GM18505 (cell line): ENCODE data around the gene GJD2.

ENCODE experiments used
- ATAC-seq: cut with Tn5 transposase; IDR thresholded peaks from one replicate; pipeline ENCODE4 v1.9.1; 2021; ENCODE audit not compliant: unreplicated experiment
- POLR2A ChIP-seq: IDR thresholded peaks from 4 replicates; pipeline ENCODE4 v1.6.1; 2011; ENCODE audit warnings: borderline replicate concordance; ENCODE audit not compliant: insufficient read depth, insufficient read length; ENCODE audit errors: extremely low read depth

Gene GJD2

GRCh38 chr15:34759992-34760391 lies 5.2 kb upstream of the GJD2 start:
- no peak for ATAC-seq
- no peak for TF ChIP-seq POLR2A

- ATAC-seq, result no peak
- no peak for TF ChIP-seq POLR2A
Observed at GRCh38 chr15:34759347-34759746, 4.5 kb upstream of the GJD2 start.

- TF ChIP-seq POLR2A, result no peak
- ATAC-seq, result no peak
Observed at GRCh38 chr15:34757262-34757661, 2.5 kb upstream of the GJD2 start.

GRCh38 chr15:34755419-34755773 lies 598 bp upstream of the GJD2 start:
- TF ChIP-seq POLR2A, result no peak
- no peak for ATAC-seq

- no peak for TF ChIP-seq POLR2A
- ATAC-seq, result no peak
Observed at GRCh38 chr15:34754171-34754601, 612 bp downstream of the GJD2 start.

- ATAC-seq, result no peak
- no peak for TF ChIP-seq POLR2A
Observed at GRCh38 chr15:34753236-34753894, 1.4 kb downstream of the GJD2 start.

GRCh38 chr15:34749691-34750090 lies 5.1 kb downstream of the GJD2 start:
- no peak for TF ChIP-seq POLR2A
- no peak for ATAC-seq

- no peak for ATAC-seq
- TF ChIP-seq POLR2A, result no peak
Observed at GRCh38 chr15:34739346-34739745, 15.5 kb downstream of the GJD2 start.

GRCh38 chr15:34738002-34738401 lies 16.8 kb downstream of the GJD2 start:
- TF ChIP-seq POLR2A, result no peak
- no peak for ATAC-seq

- TF ChIP-seq POLR2A, result no peak
Observed at GRCh38 chr15:34737477-34737876, 17.3 kb downstream of the GJD2 start.

GRCh38 chr15:34734303-34734702 lies 20.5 kb downstream of the GJD2 start:
- ATAC-seq, result no peak
- no peak for TF ChIP-seq POLR2A

More at GRCh38 chr15:34737477-34737876, 17.3 kb downstream of the GJD2 start:
- ATAC-seq, result no peak

- ATAC-seq, result no peak
Observed at GRCh38 chr15:34733621-34734020, 21.2 kb downstream of the GJD2 start.

GRCh38 chr15:34732430-34732829 lies 22.4 kb downstream of the GJD2 start:
- TF ChIP-seq POLR2A, result no peak
- no peak for ATAC-seq

More at GRCh38 chr15:34733621-34734020, 21.2 kb downstream of the GJD2 start:
- no peak for TF ChIP-seq POLR2A

GRCh38 chr15:34730701-34731100 lies 24.1 kb downstream of the GJD2 start:
- ATAC-seq, result no peak
- no peak for TF ChIP-seq POLR2A

- ATAC-seq, result no peak
- TF ChIP-seq POLR2A, result no peak
Observed at GRCh38 chr15:34729886-34730285, 24.9 kb downstream of the GJD2 start.
